Stimulated activated CD4-positive, alpha-beta T cell treated with anti-CD3 and anti-CD28 coated beads, Interleukin-12 subunit alpha, Interleukin-12 subunit beta, amount 100 ng/mL, for 4 hours (primary cell): ENCODE results near the gene FAM174C.

Source experiments
- DNase-seq: peaks from one replicate; pipeline ENCODE4 v3.0.0-alpha.2; 2020

FAM174C gene

DNA sequence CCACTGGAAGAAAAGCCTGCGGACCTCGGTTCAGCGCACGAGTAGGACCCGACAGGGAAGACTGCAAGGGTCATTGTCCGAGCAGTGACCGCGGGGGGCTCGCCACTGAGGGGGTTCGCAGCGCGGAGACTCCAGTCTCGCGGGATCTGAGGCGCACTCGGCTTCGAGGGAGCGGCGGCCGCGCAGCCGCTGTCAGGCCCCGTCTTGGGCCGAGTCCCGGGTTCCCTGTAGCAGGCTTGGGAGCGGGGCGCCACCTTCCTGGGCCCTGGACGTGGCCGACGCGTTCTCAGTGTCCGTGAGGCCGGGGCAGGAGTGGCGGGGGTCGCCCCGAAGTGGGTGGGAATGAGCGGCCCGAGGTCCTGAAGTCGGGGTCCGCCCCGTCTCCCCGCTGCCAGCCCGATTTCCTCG, 474 bp upstream of the FAM174C start:
- no peak for DNase-seq

GRCh38 chr19:1275976-1276627, 772 bp downstream of the FAM174C start:
- no peak for DNase-seq

DNA sequence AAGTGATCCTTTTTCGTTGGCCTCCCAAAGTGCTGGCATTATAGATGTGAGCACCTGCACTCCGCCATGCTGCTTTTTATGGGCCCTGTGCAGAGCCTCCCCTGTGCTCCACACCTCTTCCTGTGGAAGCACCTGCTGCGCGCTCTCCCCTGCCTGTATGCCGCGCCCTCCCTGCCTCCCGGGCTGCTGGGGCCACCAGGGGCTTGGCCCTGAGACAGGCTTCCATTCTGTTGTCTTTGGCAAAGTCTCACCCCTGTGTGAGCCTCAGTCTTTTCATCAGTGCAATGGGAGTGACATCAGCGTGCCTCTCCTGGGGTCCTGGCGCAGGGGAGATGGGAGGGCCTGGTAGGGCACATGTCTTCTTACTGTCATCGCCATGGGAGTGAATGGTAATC, 1.3 kb downstream of the FAM174C start:
- no peak for DNase-seq

GRCh38 chr19:1277061-1277460, 1.7 kb downstream of the FAM174C start:
- DNase-seq = no peak

GRCh38 chr19:1278074-1278473, 2.7 kb downstream of the FAM174C start:
- DNase-seq = no peak

DNA sequence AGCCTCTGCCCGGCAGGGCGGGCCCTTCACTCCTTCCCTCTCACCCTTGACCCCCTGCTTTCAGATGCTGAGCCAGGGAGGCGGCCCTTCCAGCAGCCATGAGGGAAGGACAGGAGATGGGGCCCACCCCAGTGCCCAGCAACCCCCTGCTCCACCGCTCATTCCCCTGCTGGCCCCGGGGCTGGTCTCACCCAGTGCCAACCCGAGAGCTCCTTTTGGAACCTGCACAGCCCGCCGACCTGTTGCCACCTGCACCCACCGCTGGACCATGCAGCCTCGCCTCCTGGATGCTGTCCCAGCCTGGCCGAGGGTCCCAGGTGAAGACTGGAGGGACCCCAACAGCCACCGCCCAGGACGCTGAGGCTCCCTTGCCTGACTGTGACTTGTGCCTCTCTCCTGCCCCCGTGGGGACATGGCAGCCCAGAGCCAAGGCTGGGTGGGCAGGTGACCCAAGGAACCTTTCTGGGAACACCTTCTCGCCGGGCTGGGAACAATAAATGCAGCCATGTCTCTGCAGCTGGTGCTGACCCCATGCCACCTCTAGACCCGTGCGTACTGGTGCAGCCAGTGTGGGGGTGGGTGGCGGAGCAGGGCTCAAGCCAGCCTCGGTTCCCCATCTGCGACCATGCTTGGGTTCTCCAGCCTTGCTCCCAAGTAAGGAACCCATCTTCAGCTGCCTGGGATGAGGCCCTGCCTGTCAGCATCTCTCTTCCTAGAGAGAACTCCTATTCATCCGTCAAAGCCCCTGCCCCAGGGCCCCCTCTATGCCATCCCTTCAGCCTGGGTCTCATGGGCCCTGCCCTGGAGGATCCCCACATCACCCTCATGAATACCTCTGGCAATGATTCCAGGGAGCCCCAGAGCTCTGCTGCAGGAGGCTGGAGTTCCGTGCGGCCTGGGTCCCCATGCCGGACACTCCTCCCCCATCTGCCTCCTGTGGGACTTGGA, 3.7 kb downstream of the FAM174C start:
- no peak for DNase-seq

- peak; percentile 76 for DNase-seq
Observed at GRCh38 chr19:1279782-1280341, 4.5 kb downstream of the FAM174C start.

DNA sequence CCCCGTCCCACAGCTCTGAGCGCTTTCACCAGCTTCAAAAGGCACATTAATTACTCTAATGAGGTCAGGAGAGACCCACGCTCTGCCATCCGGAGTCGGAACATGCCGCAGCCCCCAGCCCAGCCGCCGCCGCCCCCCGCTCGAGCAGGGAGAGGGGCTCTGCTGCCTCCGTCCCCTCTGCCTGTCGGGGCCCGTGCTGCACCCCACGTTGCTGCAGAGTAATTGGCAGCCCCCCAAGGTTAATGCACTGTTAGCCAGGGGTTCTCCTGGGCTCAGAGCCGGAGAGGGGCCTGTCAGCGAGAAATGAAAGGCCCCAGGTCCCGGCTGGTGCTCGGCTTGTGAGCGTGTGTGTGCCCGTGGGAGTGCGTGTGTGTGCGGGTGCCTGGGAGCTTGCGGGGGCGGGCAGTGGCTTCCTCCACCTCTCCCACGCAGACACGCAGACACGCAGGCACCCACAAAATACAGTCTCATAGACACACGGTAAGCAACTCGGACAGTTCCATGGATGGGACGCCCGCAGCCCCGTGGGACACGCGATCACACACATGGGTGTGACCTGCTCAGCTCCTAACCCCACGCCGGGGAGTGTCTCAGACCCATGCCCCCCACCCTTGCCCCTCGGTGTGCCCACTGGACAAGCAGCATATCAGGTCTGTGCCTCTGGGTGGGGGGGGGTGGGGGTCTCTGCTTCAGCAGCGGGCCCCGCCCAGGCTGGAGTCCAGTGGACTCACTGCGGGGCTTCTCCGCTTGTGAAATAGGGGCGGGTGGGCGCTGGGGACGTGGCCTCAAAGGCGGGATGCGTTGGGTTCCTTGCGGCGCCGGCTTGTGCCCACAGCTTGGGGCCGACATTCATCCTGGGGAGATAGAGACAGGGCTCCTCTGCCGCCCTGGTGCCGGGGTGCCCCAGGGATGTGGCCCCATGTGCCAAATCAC, 5.6 kb downstream of the FAM174C start:
- DNase-seq = no peak

DNA sequence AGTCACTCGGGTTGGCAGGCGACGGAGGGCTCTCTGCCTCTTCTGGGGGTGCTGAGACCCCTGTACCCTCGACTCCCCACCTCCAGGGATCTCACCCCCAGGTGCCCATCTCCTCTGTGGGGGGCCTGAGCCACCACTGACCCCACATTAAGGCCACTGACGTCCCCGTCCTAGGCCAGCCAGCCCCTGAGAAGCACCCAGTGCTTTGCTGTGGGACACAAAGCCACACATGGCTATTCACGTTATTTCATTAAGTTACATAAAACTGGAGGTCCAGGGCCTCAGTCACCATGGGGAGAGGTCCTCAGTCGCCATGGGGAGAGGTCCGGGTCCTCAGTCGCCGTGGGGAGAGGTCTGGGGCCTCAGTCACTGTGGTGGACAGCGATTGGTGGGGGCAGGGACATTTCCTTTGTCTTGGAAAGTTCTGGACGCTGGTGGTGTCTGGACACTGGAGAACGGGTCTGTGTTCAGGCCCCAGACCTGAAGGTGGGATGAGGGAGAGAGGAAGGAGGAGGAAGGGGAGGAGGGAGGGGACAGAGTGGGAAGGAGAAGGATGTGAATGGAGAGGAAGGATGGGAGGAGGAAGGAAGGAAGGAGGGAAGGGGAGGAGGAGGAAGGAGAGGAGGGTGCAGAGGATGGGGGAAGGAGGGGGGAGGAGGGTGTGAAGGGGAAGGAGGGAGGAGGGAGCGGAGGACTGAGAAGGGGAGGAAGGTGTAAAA, 6.4 kb downstream of the FAM174C start:
- no peak for DNase-seq

DNA sequence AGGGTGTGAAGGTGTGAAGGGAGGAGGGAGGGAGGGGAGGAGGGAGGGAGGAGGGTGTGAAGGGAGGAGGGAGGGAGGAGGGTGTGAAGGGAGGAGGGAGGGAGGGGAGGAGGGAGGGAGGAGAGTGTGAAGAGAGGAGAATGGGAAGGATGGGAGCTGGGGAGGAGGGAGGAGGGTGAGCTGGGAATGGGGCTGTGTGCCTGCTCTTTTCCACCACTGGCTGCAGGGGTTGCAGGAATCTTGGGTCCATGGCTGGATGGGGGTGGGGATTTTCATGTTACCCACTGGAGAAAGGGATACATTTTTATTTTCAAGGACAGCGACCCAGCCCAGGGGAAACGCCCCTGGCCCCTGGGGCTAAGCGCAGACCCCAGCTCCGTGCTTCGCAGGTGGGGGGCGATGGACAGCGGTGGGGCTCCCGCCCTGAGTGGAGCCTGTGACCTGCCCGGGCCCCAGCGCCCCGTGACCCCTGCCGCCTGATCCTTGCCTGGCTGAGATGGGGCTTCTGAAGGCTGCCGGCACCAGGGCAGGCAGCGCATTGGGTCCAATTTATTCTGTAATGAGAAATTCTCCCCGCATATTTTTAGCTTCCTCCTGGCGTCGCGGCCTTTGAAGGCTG, 7.4 kb downstream of the FAM174C start:
- DNase-seq = no peak

DNA sequence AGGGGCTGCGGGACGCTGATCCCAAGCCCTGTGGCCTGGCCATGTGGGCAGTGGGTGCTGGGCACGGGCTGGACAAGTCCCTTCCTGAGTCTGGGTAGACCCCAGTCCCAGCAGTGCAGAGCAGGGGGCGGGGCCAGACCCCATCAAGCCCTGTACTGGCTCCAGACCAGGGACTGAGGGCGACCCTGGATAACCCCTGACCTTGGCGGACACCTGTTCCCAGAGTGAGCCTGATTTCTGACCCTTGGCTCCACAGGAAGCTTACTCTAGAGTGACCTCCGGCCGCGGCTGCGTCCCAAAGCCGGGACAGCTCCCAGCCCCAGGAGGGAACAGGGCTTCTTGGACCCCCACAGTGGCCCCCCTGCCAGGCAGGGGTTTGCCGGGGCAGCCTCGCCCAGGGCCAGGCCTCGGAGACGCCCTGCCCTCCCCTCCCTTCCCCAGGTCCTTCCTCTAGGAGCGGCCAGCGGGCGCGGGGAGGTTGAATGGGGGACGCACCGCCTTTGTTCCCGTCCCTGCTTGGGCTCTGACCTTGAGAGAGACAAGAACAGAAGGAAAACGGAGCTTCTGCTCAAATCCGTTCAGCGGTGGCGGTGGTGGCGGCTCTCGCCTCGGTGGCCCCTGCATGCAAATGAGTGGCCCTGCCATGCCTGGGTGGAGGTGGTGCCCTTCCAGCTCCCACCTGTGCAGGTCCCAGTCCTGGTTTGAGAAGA, 8.0 kb downstream of the FAM174C start:
- no peak for DNase-seq

- no peak for DNase-seq
Observed at GRCh38 chr19:1283917-1284292, 8.6 kb downstream of the FAM174C start.

DNA sequence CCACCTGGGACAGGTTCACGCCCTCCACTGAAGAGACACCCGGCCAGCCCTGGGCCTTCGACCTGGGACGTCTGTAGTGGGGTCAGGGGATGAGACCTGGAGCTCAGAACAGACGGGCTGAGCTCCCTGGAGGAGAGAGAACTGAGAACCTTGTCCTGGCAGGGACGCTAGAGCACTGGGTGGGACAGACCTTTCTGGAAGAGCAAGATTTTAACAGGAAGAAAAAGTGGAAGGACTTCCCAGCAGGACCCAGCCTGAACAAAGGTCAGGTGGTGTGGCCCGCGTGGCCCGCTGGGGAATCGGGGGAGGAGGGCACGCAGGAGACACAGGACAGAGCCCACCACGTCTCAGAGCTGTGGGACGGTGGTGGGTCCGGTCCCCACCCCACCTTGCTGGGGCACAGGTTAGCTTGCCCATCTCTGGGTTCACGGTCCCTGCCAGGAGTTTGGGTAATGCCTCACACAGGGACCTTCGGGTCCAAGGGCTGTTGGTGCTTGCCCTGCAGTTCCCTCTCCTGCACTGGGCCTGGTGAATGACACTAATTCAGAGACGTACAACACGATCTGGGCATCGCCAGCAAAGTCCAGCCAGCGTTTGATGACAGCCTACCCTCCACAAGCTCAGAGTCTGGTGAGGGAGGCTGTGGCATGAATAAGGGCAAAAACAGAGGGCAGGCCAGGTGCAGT, 9.1 kb downstream of the FAM174C start:
- no peak for DNase-seq

DNA sequence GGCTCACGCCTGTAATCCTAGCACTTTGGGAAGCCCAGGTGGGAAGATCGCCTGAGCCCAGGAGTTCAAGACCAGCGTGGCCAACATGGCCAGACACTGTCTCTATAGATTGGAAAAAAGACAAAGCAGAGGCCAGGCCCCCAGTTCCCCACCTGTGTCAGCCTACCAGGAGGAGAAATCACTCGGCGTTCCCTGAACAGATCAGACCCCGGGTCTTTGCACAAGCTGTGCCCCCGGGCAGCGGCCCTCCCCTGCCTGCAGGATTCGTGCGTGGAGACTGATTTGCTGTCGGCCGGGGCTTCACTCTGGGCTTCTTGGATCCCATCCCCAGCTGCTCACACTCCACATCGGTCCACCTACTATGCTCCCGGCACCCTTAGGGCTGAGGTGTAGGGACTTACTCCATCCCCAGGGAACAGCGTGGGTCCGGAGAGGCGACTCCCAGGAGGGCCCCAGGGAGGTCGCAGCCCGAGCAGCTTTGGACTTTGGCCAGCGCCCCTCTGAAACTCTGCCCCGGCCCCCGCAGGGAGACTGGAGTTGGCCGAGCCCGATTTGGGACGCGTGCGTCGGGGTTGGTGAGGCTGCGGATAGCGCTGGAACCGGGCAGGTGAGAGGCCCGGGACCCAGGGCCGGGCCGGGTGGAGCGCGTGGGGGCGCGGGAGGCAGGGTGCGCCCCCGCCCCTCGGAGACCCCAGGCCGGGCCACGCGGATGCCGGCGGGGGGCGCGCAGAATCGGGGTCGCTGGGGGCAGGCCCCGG, 9.8 kb downstream of the FAM174C start:
- no peak for DNase-seq

GRCh38 chr19:1285737-1286360, 10.5 kb downstream of the FAM174C start, which contains the start of gene EFNA2:
EFNA2 (plus strand) TSS chr19:1285873; CDS start chr19:1286169, 296 bp downstream.
- no peak for DNase-seq

DNA sequence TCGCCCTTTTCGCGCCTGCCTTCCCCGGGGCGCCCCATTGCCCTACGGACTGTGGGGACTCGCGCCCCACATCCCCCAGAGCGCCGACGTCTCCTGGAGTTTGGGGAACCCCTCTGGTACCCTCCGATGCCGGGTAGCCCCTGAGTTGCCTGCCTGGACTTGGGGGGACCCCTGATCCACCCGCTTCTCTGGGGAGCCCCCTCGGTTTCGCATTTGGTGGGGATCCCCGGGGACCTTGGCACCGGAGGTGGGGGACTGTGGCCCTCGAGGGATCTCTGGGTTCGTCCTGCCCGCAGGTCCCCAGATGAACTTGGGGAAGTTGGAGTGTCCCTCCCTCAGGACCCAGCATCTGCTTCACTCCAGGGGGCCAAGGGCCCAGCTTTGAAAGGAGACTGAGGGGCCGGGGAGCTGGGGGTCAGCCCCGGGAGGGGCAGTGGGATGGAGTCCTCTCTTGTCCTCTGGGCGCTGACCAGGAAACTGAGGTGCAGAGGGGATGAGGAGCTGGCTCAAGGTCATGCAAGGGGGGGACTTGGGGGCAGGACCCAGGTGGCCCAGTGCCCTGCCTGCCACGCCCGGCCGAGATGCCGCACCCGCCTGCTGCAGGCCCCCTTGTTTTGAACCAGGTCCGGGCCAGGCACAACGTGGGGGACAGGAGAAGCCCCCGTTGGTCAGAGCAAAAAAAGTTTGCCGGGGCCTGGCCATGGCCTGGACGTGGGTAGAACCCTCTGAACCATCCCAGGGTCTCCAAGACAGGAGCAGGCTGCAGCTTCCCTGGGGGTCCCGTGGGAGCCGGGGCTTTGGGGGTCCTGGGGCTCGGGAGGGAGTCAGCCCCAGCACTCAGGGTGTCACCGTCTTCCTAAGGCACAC, 11.4 kb downstream of the FAM174C start:
- DNase-seq = no peak

DNA sequence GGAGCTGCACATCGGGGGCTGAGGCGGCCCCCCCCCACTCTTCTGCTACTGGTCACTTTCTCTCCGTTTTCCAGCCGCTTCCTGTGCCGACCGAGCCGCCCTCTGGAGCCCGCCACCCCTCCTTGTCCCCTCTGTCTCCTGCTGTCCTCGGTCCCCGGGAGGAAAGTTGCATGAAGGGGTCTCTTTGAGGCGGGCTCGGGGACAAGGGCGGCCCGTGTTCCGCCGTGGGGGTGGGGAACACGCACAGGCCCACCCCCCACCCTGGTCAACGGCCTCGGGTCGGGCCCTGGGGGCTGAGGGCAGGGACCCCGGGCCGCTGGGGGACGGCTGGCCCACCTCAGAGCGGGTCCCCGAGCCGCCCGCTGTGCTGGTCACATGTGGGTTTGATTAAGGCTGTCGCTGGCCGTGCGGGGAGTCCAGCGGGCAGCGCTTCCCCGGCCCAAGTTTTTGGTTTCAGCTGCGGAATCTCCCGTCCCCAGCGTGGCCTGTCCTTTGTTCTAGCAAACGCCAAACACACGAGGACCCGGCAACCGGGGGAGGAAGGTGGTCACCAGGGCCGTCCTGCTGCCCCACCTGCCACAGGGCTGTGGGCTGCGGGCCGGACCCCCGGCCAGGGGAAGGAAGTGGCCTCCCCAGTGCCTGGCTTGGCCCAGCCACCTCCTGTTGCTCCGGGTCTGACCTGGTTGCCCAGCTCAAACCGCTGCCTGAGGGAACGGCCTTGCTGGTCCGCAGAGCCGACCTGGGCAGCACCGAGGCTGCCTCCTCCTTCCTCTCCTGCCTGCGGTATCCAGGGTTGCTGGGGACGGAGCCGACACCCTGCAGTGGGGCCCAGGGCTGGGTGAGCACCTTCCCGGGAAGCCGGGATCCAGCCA, 12.3 kb downstream of the FAM174C start:
- no peak for DNase-seq
